ENCODE data around the gene LRRC27.
A peak's percentile ranks its signal among the peaks of the same experiment; 100 is the strongest.

Gene LRRC27

DNA sequence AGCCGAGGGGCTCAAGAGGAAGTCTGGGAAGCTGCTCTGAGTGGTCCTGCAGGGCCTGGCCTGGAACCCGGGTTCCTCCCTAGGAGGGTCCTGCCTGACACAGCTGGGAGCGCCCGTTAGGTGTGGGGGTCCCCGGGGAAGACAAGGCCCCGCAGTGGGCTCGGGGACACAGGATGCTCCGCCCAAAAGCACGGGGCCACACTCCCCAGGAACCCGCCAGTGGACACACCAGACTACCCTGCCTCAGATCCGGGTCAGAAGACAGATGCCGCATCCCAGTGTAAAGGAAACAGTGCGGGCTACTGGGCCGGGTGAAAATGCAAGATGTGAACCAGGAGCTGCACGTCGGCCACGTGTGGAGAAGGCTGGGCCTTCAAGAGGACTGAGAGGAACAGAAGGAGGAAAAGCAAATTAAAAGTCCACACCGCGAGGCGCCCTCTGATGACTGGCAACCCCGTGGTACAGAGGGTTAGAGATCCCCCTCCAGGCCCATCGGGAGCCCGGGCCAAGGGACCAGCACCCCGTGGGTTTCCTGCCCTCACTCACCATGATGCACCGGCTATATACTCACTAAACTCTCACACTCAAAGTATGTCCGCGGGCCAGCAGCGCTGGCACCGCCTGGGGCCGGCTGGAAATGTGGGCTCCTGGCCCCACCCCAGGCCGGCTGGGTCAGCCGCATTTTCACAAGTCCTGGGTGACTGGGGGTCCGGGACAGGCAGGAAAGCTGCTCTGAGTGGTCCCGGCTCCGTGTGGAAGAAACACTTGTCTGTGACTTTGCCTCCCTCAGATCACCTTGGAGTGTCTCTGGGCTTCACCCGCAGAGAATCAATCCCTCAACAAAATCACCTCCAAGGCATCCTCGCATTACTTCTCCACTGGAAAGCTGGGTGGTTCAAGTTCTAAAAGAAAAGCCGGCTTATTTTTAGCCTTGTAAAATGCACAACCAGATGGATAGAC, 30.3 kb upstream of the LRRC27 start:
- DNase-seq (ENCODE audit: low spot score) = no peak

DNA sequence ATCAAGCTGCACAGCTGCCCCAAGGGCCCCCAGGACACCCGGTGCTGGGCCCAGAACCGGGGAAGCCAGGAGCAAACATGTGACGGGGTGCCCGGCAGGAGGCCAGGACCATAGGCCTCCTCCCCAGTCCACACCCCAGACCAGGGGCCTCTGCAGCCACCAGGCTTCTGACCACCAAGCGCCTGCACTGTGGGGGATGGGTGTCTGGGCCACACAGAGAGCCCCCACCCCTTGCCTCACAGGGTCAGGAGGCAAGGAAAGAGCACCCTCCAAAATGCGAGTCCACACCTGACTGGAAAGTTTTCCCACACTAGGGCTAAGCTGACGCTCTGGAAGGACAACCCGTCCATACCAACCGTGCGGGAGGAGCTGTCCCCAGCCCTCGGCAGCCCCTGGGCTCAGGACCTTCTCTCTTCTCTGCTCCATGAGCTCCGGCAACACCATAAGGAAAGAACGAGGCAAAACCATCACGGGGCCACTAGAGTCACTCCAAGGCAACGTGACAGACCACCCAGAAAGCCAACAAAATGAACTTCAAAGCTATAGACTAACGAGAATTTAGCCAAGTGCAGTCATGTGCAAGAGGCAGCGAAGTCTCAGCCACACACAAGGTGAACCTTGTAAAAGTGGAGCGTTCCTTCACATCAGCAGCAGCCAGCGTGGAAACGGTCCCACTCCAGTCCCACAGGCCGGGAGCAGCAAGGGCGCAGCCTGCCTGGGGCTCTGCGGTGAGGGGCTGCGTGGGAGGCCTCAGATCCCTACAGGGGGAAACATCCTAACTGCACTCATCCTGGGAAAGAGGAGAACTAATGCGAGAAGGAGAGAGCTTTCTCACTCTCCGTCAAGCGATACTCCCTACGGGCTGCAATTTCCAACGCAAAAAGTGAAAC, 29.3 kb upstream of the LRRC27 start:
- no peak for DNase-seq (ENCODE audit: low spot score)

DNA sequence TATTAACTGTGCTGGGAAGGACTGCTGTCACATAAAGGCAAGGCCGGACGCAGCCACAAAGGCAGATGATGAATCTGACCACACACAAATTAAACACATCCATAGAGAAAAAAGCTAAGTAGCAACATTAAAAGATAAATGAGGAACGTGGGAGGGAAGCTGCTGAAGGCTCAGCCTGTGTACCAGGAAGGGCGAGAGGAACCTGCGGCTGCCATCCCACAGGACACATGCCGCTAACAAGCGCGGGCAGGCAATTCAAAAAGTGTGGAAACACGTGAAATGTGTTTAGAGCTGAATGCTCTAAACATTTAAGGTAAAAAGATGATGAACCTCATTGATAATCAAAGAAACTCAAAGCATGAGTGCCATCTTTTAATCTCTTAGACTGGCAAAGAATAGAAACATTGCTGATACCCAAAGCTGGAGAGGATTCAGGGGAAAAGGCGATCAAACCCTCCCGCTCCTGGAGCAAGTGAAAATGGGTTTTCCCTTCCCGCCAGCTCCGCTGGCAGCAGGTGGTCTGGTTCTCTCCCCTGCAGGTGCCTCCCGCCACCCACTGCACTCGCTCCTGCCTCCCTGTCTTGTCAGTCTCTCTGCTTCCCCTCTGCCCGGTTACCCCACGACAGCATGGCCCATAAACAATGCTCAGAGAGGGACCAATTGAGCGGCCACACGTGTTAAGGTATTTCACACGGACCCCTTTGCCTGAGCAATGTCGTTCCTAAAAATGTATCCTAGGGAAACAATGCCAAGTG, 28.5 kb upstream of the LRRC27 start:
- no peak for DNase-seq (ENCODE audit: low spot score)

DNA sequence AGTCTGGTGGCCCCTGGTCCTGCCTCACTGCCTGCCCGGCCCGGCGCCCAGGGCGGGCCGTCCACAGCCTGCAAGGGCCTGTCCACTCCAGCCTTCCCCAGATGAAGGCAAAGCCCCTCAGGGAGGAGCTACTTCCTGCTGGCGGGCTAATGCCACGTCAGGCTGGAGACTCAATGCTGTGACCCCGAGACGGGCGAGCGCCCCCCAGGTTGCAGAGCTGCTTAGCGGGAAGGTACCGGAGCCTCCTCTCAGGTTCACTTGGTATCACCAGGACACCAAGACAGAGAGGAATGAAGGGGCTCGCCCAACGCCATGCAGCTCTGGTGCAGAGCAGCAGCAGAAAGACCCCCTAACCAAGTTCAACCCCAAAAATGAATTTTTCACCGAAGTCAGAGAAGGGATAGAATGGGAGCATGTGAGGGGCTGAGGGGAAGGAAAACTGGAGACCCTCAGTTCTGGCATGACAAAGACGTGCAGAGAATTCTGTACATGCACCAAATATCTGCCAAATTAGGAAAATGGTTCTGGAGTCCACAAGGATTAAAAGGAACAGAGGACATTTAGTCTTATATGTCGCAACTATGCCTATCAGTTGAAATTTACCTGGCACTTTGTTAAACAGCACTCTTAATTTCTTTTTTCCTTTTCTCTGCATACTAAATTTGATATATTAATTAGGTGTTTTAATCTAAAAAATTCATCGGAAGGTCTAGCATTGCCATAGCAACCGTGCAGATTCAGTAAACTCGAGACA, 27.1 kb upstream of the LRRC27 start:
- DNase-seq (ENCODE audit: low spot score) = no peak

DNA sequence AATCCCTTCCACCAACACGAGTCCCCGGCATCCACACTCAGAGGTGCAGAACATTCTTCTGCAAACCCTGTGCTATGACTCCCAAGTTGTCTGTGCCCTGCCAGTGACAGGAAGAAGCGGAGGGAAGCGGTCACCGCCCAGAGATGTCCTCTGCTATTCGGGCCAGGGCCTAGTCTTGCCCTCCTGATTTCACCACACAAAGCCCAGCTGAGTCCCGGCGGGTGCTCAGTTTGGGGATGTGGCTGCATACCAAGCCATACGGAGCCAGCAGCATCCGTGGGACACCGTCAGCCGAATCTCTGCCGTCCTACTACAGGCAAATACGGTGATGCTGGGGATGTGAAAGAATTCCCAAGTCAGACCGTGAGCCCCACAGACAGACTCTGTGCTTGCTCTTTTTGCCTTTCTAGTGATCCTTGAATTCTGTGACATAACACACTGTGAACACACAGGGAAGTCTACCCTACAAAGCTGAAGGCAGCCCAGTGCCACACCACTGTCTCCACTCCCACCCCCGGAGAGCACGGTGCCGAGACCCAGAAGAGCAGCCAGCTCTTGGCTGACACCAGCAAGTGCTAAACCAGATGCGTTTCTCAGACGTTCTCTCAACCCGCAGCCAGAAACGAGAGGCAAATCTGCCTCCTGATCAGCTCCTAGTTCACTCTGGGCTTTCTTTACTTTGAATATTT, 26.2 kb upstream of the LRRC27 start:
- no peak for DNase-seq (ENCODE audit: low spot score)

DNA sequence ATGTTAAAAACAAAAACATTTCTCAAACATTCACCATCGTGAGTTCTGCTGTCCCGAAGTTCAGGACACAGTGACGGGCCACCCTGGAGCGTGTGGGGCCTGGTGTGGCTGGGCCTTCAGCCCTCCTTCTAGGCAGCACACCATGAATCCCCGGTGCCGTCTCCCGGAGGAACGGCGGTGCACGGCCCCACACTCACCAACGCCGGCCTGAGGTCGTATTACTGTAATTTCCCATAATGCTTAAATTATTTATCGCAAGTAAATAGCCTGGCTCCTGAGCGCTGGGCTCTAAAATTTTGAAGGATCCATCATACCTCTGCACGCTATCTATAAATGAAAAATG, 25.7 kb upstream of the LRRC27 start:
- DNase-seq (ENCODE audit: low spot score) = no peak

DNA sequence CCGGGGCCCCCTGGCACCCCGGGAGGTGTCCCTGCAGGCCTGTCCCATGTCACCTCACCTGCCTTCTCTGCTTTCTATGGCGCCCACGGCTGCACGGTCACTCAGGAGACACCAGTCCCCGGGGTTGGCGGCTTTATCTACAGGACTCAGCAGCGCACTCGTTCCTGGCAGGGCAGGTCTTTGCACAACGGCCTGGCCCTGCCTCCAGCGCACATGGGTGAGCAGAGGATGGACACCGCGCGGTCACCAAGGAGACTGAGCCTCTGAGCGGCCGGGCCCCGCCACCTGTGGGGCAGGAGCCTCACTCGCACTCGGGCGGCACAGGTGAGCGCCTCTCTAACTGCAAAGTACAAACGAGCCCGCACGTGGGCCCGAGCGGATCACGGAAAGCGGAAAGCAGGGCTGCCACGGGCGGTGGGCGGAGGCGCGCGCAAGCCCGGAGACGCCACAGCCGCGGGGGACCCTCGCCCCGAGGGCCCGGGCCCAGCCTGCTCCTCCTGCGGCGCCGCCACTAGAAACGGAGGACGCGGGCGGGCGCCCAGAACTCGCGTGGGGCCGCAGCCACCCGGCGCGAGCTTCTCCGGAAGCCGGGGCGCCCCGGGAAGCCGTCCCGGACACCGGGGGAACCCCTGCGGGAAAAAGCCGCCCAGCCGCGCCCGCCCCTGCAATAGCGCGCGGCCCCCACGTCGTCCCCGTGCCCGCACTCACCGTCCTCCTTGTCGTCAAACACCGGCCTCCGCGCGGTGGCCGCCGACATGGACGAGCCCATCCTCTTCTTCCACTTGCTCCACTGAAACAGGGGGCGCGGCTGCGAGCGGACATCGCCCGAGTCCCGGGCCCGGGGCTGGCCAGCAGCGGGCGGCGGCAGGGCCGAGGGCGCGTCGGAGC, 24.9 kb upstream of the LRRC27 start:
- peak; percentile 70 for DNase-seq (ENCODE audit: low spot score)

DNA sequence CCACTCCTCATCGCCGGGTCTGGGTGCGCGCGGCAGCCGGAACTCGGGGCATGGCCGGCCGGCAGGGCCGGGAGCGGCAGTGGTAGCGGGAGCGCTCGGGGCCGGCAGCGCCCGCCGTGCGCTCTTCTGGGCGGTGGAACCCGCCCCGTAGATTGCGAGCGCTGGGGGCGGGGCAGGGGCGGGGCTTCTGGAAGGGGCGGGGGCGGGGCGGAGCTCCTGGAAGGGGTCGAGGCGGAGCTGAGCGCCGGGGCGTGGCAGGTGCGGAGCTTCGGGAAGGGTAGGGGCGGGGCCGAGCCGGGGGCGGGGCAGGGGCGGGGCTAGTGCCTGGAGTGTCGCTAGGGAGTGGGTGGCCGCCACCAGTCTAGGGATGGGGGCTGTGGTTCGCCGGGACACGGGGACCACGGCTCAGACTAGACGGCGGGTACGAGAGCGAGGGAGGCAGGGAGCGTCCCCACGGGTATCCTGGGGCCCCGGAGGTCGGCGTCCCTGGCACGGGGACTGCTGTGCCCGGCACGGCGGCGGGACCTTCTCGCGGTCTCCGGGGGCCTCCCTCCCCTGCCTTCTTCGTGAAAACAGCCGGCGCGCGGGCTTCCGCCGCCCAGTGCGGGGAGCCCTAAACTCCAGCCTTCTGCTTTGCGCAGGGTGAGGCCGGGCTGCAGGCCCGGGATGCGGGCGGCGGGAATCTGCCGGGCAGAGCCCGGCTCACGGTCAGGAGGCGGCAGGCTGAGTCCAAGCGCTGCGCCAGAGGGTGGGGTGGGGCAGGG, 24.0 kb upstream of the LRRC27 start, which contains the start of gene STK32C:
STK32C (minus strand) TSS at position 128 of the 764 bp plus-strand sequence; CDS start at position 11, 117 bp downstream.
- peak; percentile 98 for DNase-seq (ENCODE audit: low spot score)

DNA sequence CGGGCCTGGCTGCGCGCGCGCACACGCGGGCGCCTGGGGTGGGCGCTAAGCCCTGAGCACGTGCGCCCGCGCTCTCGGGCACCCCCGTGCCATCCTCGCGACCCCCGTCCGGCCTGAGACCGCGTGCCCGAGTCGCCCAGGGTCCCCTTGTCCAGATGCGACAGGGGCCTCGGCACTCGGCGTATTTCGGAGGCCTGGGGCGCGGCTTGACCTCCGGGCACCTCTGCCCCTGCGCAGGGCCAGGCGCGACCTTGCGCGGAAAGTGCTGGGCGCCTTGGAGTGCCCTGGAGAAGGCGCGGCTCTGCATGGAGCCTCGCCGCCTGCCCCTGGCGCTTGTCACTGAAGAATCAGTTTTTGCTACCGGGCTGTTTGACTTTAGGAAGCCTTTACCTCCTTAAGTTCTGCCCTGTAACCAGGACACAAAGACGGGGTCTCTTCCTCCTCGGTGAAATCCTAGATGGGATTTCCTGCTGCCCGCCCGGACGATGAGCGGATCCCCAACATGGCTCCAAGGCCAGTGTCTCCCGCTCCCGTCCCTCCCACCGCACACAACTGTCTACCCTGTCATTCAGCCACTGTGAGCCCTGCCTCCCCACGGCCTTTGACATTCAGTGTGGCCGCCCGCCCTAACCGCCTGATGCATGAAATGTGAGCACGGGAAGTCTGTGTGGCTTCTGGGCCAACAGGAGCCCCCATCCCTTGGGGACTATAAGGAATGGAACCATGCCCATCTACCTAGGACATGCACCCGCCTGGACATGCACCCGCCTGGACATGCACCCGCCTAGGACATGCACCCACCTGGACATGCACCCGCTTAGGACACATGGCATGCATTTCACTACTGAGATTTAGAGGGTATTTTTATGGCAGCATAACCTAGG, 23.2 kb upstream of the LRRC27 start:
- peak; percentile 43 for DNase-seq (ENCODE audit: low spot score)

DNA sequence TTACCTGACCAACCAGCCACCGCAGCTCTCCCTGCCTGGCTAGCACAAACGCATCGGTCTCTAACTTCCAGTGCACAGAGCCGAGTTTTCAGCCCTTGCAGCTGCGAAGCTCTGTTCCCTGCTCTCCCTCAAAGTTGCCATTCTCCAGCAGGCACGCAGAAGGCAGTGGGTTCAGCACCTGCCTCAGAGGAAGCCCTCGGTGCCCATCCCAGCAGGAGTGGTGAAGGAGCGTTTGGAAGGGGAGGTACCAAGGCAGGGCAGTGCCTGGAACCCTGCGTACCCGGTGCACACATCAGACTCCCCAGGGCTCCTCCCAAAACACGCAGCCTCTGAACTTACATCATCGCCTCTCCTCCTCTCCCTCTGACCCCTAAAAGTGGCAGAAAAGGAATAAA, 22.5 kb upstream of the LRRC27 start:
- DNase-seq (ENCODE audit: low spot score) = no peak

DNA sequence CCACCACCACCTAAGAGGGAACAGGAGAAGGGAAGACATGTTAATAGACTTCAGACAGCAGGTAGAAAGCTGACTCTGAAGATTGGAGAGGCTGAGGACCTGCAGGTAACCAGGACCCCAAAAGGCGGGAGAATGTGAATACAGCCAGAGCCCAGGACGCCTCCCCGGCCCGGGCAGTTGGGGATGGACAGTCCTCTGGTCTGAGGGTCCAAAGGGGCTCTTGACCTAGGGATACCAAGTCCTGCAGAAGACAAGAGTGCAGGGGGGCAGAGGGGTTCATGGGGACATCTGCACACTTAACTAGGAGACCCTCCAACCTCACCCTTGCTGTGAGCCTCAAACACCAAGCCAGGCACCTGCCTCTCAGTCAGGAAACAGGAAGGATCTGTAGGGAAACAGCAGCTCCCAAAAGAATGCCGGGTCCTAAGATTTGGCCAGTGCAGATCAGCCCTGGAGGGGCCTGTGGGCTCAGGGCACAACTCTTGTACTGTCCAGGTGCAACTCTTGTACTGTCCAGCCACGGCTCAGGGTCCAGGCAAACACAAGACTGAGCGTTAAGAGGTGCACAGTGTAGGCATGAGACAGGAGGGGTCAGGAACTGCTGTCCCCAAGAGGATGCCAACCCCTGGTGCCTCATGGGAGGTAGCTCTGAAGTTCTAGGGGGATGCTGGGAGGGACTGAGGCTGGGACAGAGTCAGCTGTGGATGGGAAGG, 22.0 kb upstream of the LRRC27 start:
- DNase-seq (ENCODE audit: low spot score) = no peak

DNA sequence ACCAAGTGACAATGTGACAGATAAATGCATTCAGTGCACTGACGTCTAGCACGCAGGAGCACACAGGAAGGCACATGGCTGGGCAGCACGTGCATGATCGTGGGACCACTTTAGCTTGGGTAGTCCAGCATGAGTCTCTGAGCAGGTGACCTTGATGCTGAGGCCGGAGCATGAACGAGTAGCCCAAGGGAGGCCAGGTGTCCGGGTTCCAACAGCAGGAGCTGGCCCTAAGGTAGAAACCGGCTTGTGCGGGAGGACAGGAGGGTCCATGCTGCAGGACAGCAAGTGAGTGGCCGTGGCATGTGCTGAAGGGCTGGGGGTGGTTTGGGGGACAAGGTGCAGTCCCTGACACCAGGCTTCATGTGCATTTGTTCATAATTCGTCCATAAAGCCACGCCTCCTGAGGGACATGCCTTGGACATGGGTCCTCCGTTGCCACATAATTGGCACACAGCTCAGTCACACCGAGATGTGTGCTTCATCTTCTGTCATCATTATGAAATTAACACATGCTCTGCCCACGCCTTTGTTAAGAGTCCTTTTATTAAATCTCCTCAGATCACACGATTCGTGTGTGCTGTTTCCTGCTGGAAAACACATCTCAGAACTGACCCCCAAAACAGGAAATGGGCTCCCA, 21.2 kb upstream of the LRRC27 start:
- no peak for DNase-seq (ENCODE audit: low spot score)

DNA sequence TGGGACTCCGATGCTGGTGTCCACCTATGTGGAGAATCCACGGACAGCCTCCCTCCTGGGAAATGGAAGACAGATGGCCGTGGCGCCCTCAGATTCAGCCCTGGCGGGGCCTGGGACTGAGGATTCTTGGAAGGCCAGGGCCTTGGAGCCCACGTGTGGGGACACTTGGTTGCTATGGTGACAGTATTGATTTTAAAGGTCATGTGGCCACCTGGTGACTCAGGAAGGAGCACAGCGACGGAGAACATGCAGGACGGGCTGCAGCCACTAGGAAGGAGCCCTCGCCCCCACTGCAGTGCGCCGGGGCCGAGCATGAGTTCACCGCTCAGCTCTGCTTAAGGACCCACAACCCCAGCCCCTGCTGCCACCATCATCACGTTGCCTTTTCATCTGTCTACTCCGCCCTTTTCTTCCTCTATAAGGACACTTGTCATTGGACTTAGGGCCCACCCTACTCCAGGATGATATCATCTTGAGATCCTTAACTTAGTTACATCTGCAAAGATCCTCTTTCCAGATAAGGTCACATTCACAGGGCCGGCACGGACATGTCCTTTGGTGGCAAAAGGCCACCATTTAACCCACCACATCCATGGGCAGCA, 20.6 kb upstream of the LRRC27 start:
- peak; percentile 55 for DNase-seq (ENCODE audit: low spot score)

DNA sequence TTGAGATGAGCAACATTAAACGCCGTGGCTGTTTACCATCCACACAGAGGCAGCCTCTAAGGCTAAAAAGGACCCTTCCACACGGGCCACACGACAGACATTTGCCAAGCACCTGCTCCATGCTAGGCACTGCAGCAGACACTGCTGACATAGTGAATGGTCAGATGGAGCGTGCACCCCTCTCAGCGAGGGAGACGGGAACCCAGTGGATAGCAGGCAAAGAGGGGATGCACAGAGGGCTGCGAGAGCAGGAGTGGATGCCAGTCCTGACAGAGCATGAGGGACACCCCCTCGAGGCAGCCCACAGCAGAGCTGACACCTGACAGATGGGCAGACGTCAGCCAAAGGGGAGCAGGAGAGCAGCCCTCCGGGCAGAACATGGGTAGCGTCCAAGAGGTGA, 18.7 kb upstream of the LRRC27 start:
- DNase-seq (ENCODE audit: low spot score) = no peak

DNA sequence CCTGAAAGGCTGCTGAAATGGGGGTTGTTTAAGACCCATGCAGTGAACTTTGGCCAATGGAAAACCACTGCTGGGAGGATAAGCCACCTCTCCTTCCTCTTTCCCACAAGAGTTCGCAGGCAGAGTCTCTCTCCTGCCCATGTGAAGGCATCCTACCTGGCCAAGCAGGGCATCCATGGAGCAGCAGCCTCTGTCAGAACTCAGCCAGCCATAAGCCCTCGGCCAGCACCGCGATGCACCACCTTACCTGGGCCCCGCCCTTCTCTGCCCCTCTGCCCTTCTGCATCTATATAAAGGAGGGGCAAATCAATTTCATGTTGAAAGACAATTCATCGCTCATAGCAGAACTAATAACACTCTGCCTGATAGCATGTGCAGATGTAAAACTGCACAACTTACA, 18.1 kb upstream of the LRRC27 start:
- no peak for DNase-seq (ENCODE audit: low spot score)

DNA sequence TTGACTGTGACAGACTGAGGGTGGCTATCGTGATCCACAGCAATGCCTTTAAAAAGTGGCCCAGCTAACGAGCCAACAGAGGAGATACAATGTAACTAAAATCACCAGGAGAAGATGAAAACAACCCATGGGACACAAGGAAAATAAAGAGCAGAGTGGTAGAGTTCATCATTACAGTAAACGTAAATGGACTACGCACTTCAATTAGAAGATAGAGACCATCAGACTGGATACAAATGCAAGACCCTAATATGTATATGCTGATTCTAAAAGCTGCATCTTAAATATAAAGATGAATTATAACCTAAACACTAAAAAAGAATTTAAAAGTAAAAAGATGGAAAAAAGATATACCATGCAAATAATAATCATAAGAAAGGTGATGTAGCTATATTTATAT, 17.7 kb upstream of the LRRC27 start:
- no peak for DNase-seq (ENCODE audit: low spot score)

All from iPS-NIHi11 (cell line).